Osteocyte (in vitro differentiated cells): ENCODE data around the gene SORCS1. TPM values are rescaled to one million over a fixed set of nuclear protein-coding genes. Genes with fewer than 3 reads are reported as not detected.

ENCODE experiments used
- DNase-seq: peaks from one replicate; pipeline ENCODE4 v3.0.0; 2021; ENCODE audit warnings: mixed read lengths; ENCODE audit not compliant: unreplicated experiment; ENCODE audit errors: extremely low spot score
- H3K27ac Mint-ChIP-seq: one replicate; pipeline ENCODE4 v1.8.0; 2021; ENCODE audit warnings: mild to moderate bottlenecking, mixed read lengths; ENCODE audit not compliant: unreplicated experiment
- H3K27me3 Mint-ChIP-seq: one replicate; pipeline ENCODE4 v1.8.0; 2021; ENCODE audit warnings: mixed read lengths; ENCODE audit not compliant: unreplicated experiment
- H3K36me3 Mint-ChIP-seq: one replicate; pipeline ENCODE4 v1.8.0; 2021; ENCODE audit warnings: mixed read lengths; ENCODE audit not compliant: unreplicated experiment
- H3K4me1 Mint-ChIP-seq: one replicate; pipeline ENCODE4 v1.8.0; 2021; ENCODE audit warnings: mixed read lengths; ENCODE audit not compliant: unreplicated experiment
- H3K4me3 Mint-ChIP-seq: one replicate; pipeline ENCODE4 v1.8.0; 2021; ENCODE audit warnings: mild to moderate bottlenecking, moderate library complexity, mixed read lengths; ENCODE audit not compliant: unreplicated experiment
- H3K9me3 Mint-ChIP-seq: one replicate; pipeline ENCODE4 v1.8.0; 2021; ENCODE audit warnings: mixed read lengths; ENCODE audit not compliant: unreplicated experiment
- CTCF ChIP-seq: fragments of 200-600 bp; sonication (generic); IDR thresholded peaks from 2 replicates; pipeline ENCODE4 v1.5.0; 2021; ENCODE audit warnings: antibody characterized with exemption, mild to moderate bottlenecking, moderate library complexity
- total RNA-seq: library from RNA; stranded (reverse); gene quantifications from 2 replicates; pipeline ENCODE4 v1.2.1, GENCODE V29; 2021

Gene SORCS1
- total RNA-seq, 1 donor from 2014 or later = not detected

GRCh38 chr10:107081644-107082043 lies 82.9 kb downstream of the SORCS1 start:
- no peak for TF ChIP-seq CTCF
- H3K27me3 Mint-ChIP-seq = no peaks in the 10 kb centered on the region
- H3K36me3 Mint-ChIP-seq = no peaks in the 10 kb centered on the region
- H3K4me3 Mint-ChIP-seq = no peak overlapping the region
- no peak overlapping the region for H3K27ac Mint-ChIP-seq
- peaks cover 33% of the 10 kb centered on the region for H3K9me3 Mint-ChIP-seq
- no peak for DNase-seq
- H3K4me1 Mint-ChIP-seq = no peaks in the 10 kb centered on the region

GRCh38 chr10:107075117-107075516 lies 89.4 kb downstream of the SORCS1 start:
- no peak for TF ChIP-seq CTCF
- no peaks in the 10 kb centered on the region for H3K27me3 Mint-ChIP-seq
- H3K9me3 Mint-ChIP-seq = peaks cover 17% of the 10 kb centered on the region
- H3K4me3 Mint-ChIP-seq = no peak overlapping the region
- no peak for DNase-seq
- no peaks in the 10 kb centered on the region for H3K4me1 Mint-ChIP-seq
- no peak overlapping the region for H3K27ac Mint-ChIP-seq
- H3K36me3 Mint-ChIP-seq = no peaks in the 10 kb centered on the region

GRCh38 chr10:107072786-107073185 lies 91.7 kb downstream of the SORCS1 start:
- Mint-ChIP-seq H3K4me3 (peak overlapping the region; percentile 20), H3K9me3 (peaks cover 13% of the 10 kb centered on the region), H3K27me3 (no peaks in the 10 kb centered on the region), H3K36me3 (no peaks in the 10 kb centered on the region), H3K27ac (no peak overlapping the region), H3K4me1 (no peaks in the 10 kb centered on the region)
- DNase-seq = no peak
- no peak for TF ChIP-seq CTCF

GRCh38 chr10:107072028-107072427 lies 92.5 kb downstream of the SORCS1 start:
- TF ChIP-seq CTCF = no peak
- no peaks in the 10 kb centered on the region for H3K27me3 Mint-ChIP-seq
- no peak overlapping the region for H3K4me3 Mint-ChIP-seq
- H3K4me1 Mint-ChIP-seq = no peaks in the 10 kb centered on the region
- peaks cover 12% of the 10 kb centered on the region for H3K9me3 Mint-ChIP-seq
- H3K27ac Mint-ChIP-seq = no peak overlapping the region
- no peaks in the 10 kb centered on the region for H3K36me3 Mint-ChIP-seq
- DNase-seq = no peak

GRCh38 chr10:107071301-107071700 lies 93.2 kb downstream of the SORCS1 start:
- Mint-ChIP-seq H3K27me3 (no peaks in the 10 kb centered on the region), H3K4me3 (no peak overlapping the region), H3K4me1 (no peaks in the 10 kb centered on the region), H3K9me3 (peaks cover 13% of the 10 kb centered on the region), H3K36me3 (no peaks in the 10 kb centered on the region), H3K27ac (no peak overlapping the region)
- no peak for DNase-seq
- TF ChIP-seq CTCF = no peak
